GM18868 (cell line): ENCODE data around the gene CYTIP.

ENCODE experiments used
- ATAC-seq: cut with Tn5 transposase; IDR thresholded peaks from one replicate; pipeline ENCODE4 v1.9.1; 2021; ENCODE audit warnings: mild to moderate bottlenecking, moderate library complexity; ENCODE audit not compliant: unreplicated experiment

The CYTIP gene

GRCh38 chr2:157443795-157444640, at the start of gene CYTIP:
TSS of gene CYTIP (minus strand) at chr2:157444089. CDS start at chr2:157444020, 69 bp downstream.
- peak; percentile 50 for ATAC-seq

DNA sequence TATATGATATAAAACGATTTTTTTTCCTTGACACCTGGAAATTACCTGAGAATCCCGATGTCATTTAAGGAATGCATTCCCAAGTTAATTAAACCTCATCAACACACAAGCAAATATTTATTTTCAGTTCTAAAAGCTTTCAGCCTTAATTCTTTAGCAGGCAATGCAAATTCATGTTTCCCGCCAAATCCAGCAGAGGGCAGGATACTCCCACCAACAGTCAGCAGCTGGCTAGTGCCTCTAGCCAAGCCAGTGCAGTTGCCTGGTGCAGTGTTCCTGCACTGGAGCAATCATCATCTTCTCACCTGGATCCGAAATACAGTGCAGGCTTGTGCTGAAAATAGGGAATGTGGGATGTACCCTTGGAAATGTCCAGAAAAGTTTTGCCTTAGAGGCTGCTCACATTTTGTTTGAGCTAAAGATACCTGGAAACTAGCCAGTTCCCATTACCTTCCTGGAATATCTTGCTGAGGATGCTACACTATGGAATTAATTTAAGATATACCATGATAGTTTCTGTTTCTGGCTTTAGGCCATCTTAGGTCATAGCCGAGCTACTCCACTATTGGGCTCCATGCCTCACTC, 48.4 kb upstream of the CYTIP start:
- peak; percentile 95 for ATAC-seq

- ATAC-seq: no peak
Measured at GRCh38 chr2:157489983-157490382, 46.1 kb upstream of the CYTIP start.

DNA sequence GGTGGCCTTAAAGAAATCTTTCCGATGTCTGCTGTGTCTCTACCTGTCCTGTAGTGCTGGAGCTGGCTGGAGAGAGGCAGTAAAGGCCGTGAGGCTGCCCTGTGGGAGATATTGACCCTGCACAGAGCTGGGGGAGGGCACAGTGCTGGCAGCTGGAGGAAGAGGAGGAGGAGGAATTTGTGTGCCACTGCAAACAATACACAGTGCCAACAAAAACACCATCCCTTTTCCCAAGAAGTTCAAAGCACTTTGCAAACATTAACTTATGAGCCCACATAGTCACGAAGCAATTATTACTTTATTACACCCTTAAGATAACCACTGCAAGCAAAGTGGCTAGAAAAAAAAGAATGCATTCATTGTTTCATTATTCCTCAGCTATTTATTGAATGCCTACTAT, 45.0 kb upstream of the CYTIP start:
- ATAC-seq: no peak

- ATAC-seq: no peak
Measured at GRCh38 chr2:157487747-157488146, 43.9 kb upstream of the CYTIP start.

DNA sequence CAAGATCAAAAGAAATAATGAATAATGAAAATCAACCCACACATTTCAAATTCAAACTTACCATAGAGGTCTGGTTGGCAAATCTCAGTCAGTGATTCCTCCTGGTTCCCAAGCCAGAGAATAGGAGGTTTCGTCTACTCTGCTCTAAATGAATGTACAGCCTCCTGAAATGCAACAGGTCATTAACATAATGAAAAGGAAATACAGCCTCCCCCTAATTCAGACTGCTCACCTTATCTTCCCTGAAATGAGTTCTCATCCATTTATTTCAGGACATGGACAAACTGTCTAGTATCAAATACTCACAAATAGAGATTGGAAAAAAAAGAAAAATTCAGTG, 43.4 kb upstream of the CYTIP start:
- ATAC-seq: no peak

GRCh38 chr2:157486596-157487270, 42.8 kb upstream of the CYTIP start:
- ATAC-seq: no peak

DNA sequence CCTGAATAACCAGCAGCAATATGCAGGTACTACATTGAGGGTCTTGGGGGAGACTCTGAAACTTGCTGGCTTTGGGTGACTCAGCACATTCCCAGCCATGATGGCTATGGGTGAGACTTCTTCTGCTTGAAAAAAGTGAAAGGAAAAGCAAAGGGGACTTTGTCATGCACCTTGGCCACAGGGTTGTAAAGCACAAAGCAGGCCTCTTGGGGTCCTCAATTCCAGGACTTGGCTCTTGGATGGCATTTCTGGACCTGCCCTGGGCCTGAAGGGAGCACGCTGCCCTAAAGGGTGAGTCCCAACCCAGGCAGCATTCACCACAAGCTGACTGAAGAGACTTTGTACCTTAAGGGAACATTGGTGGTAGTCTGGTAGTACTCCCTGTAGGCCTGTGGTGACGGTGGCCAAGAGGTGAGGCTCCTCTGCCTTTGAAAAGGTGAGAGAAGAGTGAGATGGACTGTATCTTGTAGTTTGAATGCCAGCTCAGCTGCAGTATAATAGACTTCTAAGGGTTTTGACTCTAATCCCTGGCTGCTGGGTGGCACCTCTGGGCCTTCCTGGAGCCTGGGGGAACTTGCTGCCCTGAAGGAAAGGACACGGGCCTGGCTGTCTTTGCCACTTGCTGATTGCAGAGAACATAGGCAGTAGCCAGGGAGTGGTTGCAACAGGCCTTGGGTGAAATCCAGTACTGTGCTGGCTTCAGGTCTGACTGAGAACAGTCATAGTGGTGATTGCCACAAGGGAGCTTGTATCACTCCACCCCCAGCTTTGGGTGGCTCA, 36.5 kb upstream of the CYTIP start:
- peak; percentile 90 for ATAC-seq

DNA sequence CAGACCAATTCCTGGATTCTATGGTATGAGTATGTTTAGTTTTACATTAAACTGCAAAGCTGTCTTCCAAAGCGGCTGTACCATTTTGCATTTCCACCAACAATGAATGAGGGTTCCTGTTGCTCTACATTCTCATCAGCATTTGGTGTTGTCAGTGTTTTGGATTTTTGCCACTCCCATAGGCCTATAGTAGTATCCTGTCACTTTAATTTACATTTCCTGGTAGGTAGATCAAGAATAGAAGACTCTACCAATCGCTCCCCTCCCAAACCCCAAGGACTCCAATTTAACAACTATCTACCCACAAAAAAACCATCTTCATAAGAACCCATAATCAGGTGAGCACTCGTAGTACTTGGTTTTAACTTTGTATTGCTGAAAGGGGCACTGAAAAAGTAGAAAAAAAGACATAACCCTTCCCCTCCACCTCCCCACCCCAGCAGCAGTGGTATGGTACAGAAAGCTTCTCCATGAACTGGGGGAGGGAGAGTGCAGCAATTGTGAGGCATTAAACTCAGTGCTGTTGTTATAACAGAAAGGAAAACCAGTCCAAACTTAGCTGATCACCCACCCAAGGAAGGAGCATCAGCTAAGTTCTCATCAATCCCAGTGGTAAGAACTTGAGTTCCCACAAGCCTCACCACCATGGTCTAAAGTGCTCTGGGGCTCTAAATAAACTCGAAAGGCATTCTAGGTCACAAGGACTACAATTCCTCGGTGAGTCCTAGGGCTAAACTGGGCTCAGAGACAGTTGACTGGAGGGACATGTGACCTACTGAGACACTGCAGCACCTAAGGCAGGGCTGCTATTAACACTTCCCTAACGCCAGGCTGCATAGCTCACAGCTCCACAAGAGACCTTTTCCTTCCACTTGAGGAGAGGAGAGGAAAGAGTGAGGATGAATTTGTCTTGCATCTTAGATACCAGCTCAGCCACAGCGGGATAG, 35.5 kb upstream of the CYTIP start:
- peak; percentile 34 for ATAC-seq

GRCh38 chr2:157477919-157478318, 34.0 kb upstream of the CYTIP start:
- no peak for ATAC-seq

DNA sequence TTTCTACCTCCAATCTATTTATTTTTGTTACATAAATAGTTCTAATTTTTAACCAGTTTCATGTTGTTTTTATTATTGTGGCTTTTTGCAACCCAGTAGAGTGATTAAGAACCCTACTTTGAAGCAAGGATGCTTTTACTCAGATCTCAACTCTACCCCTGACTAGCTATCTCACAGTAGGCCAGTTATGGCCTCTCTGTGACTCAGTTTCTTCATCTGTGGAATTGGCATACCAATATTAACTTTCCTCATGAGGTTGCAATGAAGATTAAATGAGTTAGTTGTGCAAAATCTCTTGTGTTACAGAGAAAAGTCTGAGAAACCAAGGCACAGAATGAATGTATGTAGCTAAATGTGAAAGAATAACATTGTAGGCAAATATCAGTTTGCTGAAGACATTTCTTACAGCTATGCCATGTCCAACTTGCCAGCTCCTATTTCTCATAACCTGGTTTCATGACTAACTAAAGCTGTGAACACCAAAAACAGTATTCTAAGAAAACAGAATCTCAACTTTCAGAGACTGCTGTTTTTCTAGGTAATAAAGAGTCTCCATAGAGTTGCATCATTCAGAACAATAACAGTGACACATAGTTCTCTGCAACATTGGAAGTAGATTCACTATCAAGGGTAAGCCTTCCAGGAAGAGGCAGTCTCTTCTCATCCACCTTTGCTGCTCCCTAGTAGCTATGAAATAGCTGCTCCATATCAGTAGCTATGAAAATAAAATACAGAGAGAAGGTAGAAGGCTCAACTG, 33.2 kb upstream of the CYTIP start:
- no peak for ATAC-seq

- ATAC-seq: no peak
Measured at GRCh38 chr2:157475722-157476390, 32.0 kb upstream of the CYTIP start.

GRCh38 chr2:157473581-157473980, 29.7 kb upstream of the CYTIP start:
- no peak for ATAC-seq

DNA sequence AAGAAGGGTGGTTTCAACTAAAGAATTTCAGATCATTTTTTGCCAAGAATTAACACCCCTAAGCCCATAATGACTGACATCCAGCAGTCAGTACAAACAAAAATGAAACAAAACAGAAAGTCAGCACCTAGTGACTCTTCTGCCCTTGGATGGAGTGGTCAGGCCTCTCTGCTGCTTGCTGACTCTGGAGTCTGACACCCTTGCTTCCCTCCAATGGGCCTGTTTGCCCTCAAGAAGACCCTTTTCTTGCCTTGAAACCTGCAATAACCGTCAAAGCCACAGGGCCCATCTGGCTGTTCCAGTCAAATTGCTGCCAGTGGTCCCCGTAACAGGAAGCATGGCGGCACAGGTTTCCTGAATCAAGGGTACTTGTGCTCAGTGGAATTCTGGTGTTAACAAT, 27.2 kb upstream of the CYTIP start:
- peak; percentile 6 for ATAC-seq

DNA sequence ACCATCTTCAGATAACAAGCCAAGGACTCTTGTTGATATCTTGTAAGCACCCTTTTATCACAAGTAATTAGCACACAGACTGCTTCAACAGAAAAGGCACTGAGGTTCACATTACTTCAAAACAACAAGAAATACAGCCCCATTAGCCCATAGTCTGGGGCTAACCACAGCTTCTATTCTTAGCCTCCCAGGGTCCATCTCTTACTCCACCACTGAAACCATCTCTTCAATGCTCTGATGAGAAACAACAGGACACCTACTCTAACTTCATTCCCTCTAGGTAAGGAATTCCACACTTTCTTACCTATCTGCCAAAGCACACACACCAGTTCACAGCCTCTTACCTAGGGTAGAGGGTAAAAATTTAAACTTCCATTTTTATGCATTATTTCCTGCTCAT, 26.4 kb upstream of the CYTIP start:
- peak; percentile 53 for ATAC-seq

GRCh38 chr2:157469726-157470125, 25.8 kb upstream of the CYTIP start:
- no peak for ATAC-seq

- peak; percentile 80 for ATAC-seq
Measured at GRCh38 chr2:157468931-157469708, 25.2 kb upstream of the CYTIP start.

- no peak for ATAC-seq
Measured at GRCh38 chr2:157466764-157467163, 22.9 kb upstream of the CYTIP start.
